Right cardiac atrium (tissue), 5 donors: Measurements from ENCODE around the gene RPUSD1. TPM values are rescaled to one million over a fixed set of nuclear protein-coding genes. Genes with fewer than 3 reads are reported as not detected.
"Not testable (repeated sequence)": the region's sequence is repeated elsewhere in the genome, so short reads cannot be mapped to it uniquely, and the experiment has no call there.

Source experiments
- ATAC-seq, 2 donors: fragments of 200-7000 bp; cut with Tn5 transposase; one replicate each; pipeline versions ENCODE4 v1.8.0 to v1.9.1; 2020; ENCODE audit warnings: moderate library complexity in 2 of 2, mild to moderate bottlenecking in 1 of 2
- DNase-seq, 3 donors: peaks; one replicate each; pipeline ENCODE4 v3.0.0-alpha.2; 2020
- H3K27ac ChIP-seq: one replicate; pipeline ENCODE4 v1.5.1; 2013; ENCODE audit warnings: mild to moderate bottlenecking, low read length, control low read depth, moderate library complexity
- H3K27me3 ChIP-seq: one replicate; pipeline ENCODE4 v1.6.1; 2013; ENCODE audit not compliant: control insufficient read depth, insufficient read depth
- H3K4me1 ChIP-seq: one replicate; pipeline ENCODE4 v1.6.1; 2013; ENCODE audit warnings: low read length; ENCODE audit not compliant: control insufficient read depth, insufficient read depth
- H3K4me3 ChIP-seq: one replicate; pipeline ENCODE4 v1.5.1; 2013; ENCODE audit warnings: low read length, control low read depth
- H3K9me3 ChIP-seq: one replicate; pipeline ENCODE4 v1.6.1; 2013; ENCODE audit warnings: low read length; ENCODE audit not compliant: control insufficient read depth
- WGBS: extraction: QIAGEN DNeasy Blood & Tissue Kit; methylation state at CpG from one replicate; pipeline ENCODE4 v1.1.7; 2013; 5-methylcytosine and 5-hydroxymethylcytosine counted together
- intact Hi-C, 4 donors: fragments of 100-400 bp; cut with DNase I; formaldehyde crosslinking; loops; one replicate each; pipeline versions ENCODE4 v1.11.0 to v1.14.0; 2022 to 2023
- polyA plus RNA-seq: library from polyadenylated mRNA; stranded (reverse); fragments of 200-250 nt; gene quantifications from one replicate; pipeline ENCODE4 v1.2.3, GENCODE V29; 2013
- total RNA-seq, 4 donors: library from RNA; stranded (reverse); fragmentation: NEBNext Ultra II Directional; extraction: Animal tissue kit (Norgen Biotek cat#: 25700); gene quantifications; one replicate each; pipeline ENCODE4 v1.2.1, GENCODE V29; 2021
- donor health status: healthy with polysubstance abuse.
- donor health status: DM: no; HTN: yes; CAD: no.
- donor health status: DM: no; HTN: no; CAD: no.
- donor health status: DM: no; HTN: yes; CAD: no; lungs with severe emphysema.
- donor health status: DM: yes; HTN: yes; CAD: no.

The RPUSD1 gene
- total and polyA plus RNA-seq, 5 donors, result 9.3 to 11.8 (median 10.0) TPM

DNA sequence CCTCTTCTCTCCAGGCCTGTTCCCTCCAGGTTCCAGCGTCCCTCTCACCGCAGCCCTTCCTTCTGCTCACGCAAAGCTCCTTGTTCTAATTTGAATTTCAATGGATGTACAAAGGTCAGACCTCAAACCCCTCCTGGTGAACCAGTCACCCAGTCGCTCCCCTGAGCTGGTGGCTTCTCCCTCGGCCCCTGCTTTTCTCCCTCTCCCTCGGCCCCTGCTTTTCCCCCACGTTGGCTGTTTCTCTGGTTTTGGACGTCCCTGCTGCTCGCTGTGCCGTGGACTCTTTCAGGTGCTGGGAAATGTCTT lies 36.2 kb downstream of the RPUSD1 start:
- 35% methylated on average over 10 of the region's 10 CpGs for WGBS
- H3K27me3 ChIP-seq, result no peaks in the 10 kb centered on the region
- no peak for DNase-seq
- no peaks in the 10 kb centered on the region for H3K4me1 ChIP-seq
- intact Hi-C loops, result no loop called here
- ATAC-seq, result no peak
- H3K9me3 ChIP-seq, result no peaks in the 10 kb centered on the region
- H3K4me3 ChIP-seq, result no peak overlapping the region
- H3K27ac ChIP-seq, result no peak overlapping the region

GRCh38 chr16:751152-752006 lies 36.8 kb downstream of the RPUSD1 start:
- Histone ChIP-seq H3K9me3 (no peaks in the 10 kb centered on the region), H3K27ac (no peak overlapping the region), H3K4me1 (no peaks in the 10 kb centered on the region), H3K27me3 (no peaks in the 10 kb centered on the region), H3K4me3 (no peak overlapping the region)
- intact Hi-C loops, result no loop called here
- peak; percentile 82 to 89 for ATAC-seq
- peak in 2 of 3 donors; percentile 68 to 75 for DNase-seq
- WGBS, result 53% methylated on average over 39 of the region's 39 CpGs

GRCh38 chr16:750485-750884 lies 37.7 kb downstream of the RPUSD1 start:
- H3K4me1 ChIP-seq, result no peaks in the 10 kb centered on the region
- DNase-seq, result peak in 1 of 3 donors; percentile 4
- intact Hi-C loops, result no loop called here
- no peak overlapping the region for H3K27ac ChIP-seq
- H3K9me3 ChIP-seq, result no peaks in the 10 kb centered on the region
- no peaks in the 10 kb centered on the region for H3K27me3 ChIP-seq
- no peak for ATAC-seq
- no peak overlapping the region for H3K4me3 ChIP-seq
- 52% methylated on average over 9 of the region's 9 CpGs for WGBS

DNA sequence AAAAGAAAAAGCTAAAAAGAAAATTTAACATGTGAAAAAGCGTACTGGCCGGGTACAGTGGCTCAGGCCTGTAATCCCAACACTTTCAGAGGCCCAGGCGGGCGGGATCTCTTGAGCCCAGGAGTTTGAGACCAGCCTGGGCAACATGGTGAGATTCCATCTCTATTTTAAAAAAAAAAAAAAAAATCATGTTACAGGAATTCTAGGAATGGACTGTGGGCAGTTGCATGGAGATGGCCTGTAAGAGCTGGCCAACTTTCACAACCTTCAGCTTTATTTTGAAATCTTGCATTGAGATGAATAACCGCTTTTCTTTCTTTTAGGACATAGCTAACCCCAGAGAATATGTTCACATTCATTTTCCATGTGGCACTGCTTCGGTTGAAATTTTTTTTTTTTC lies 39.2 kb downstream of the RPUSD1 start:
- DNase-seq (peak in 1 of 3 donors; percentile 29), ATAC-seq (no peak)
- 78% methylated on average over 6 of the region's 6 CpGs for WGBS
- intact Hi-C loops, result no loop called here
- Histone ChIP-seq H3K4me3 (no peak overlapping the region), H3K27me3 (no peaks in the 10 kb centered on the region), H3K4me1 (no peaks in the 10 kb centered on the region), H3K9me3 (no peaks in the 10 kb centered on the region), H3K27ac (no peak overlapping the region)

DNA sequence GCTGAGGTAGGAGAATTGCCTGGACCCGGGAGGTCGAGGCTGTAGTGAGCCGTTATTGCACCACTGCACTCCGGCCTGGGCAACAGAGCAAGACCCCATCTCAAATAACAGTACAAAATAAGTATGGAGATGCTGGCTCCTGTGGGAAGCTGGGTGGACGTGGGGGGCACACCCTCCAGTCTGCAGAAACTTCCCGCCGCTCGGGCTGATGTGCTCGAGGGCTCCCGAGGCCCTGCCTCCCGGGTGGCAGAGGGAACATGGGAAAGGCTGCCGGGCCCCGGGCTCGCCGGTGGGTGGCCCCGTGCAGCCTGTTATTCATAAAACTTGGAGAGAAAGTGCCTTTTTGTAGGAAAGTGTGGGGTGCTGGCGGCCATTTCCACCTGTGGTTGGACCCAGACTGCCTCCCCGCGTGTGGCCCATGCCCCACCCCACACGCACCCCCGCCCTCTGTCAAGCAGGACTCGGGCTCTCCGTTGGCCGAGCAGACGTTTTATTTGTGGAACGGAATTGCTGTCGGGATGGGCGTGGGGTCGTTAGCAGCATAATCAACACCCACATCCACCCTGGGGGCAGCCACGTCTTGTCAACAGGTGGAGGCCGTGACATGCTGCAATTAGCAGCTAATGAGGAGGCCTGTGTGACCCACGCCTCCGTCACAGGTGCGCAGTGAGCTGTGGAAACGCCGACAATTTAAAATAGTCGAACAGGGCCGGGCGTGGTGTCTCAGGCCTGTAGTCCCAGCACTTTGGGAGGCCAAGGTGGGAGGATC lies 40.0 kb downstream of the RPUSD1 start:
- ATAC-seq, result no peak
- intact Hi-C loops, result no loop called here
- Histone ChIP-seq H3K27ac (no peak overlapping the region), H3K4me1 (no peaks in the 10 kb centered on the region), H3K9me3 (no peaks in the 10 kb centered on the region), H3K27me3 (no peaks in the 10 kb centered on the region), H3K4me3 (no peak overlapping the region)
- DNase-seq, result peak in 1 of 3 donors; percentile 45
- 80% methylated on average over 39 of the region's 39 CpGs for WGBS

DNA sequence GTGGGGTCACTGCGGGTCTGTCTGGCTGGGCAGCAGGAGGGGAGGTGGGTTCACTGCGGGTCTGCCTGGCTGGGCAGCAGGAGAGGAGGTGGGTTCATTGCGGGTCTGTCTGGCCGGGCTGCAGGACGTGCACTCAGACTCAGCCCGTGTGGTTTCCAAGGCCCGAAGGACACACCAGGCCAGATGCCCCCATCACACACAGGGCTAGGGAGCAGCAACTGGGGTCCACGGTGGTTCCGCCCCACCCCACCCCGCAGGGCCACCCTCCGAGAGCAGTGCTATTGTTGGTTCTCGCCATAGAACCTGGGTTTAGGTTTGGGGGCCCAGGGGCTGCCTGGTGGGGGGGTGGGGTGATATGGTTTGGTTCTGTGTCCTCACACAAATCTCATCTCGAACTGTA lies 41.5 kb downstream of the RPUSD1 start:
- Histone ChIP-seq H3K9me3 (no peaks in the 10 kb centered on the region), H3K4me1 (no peaks in the 10 kb centered on the region), H3K27ac (no peak overlapping the region), H3K4me3 (no peak overlapping the region), H3K27me3 (no peaks in the 10 kb centered on the region)
- no peak for DNase-seq
- WGBS, result 77% methylated on average over 13 of the region's 13 CpGs
- no peak for ATAC-seq
- intact Hi-C loops, result no loop called here

DNA sequence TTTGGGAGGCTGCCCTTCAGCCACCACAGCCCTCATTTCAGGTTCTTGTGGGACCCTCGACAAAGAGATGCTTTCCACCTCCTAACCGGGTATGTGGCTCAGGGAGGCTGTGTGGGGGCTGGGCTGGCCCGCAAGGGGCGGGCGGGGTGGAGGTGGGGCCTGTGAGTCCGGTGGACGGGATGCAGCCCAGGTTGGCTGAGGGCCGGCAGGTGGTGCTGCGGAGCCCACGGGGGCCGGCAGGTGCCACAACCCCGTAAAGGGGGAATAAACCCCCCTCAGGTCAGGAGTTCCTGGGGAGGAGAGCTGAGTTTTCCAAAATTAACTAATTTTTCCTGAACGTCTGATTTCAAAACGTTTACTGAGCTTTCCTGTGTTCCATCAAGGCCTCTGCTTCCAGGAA lies 42.4 kb downstream of the RPUSD1 start:
- DNase-seq, result peak in 1 of 3 donors; percentile 40
- no peaks in the 10 kb centered on the region for H3K9me3 ChIP-seq
- no peak for ATAC-seq
- WGBS, result 4% methylated on average over 14 of the region's 14 CpGs
- H3K4me3 ChIP-seq, result no peak overlapping the region
- intact Hi-C loops, result no loop called here
- H3K27me3 ChIP-seq, result no peaks in the 10 kb centered on the region
- no peaks in the 10 kb centered on the region for H3K4me1 ChIP-seq
- H3K27ac ChIP-seq, result no peak overlapping the region

GRCh38 chr16:743794-744500 lies 44.2 kb downstream of the RPUSD1 start:
- Histone ChIP-seq H3K4me3 (no peak overlapping the region), H3K4me1 (no peaks in the 10 kb centered on the region), H3K27ac (no peak overlapping the region), H3K9me3 (no peaks in the 10 kb centered on the region), H3K27me3 (no peaks in the 10 kb centered on the region)
- WGBS, result 76% methylated on average over 21 of the region's 21 CpGs
- no peak for ATAC-seq
- DNase-seq, result peak in 1 of 3 donors; percentile 47
- intact Hi-C loops, result no loop called here

DNA sequence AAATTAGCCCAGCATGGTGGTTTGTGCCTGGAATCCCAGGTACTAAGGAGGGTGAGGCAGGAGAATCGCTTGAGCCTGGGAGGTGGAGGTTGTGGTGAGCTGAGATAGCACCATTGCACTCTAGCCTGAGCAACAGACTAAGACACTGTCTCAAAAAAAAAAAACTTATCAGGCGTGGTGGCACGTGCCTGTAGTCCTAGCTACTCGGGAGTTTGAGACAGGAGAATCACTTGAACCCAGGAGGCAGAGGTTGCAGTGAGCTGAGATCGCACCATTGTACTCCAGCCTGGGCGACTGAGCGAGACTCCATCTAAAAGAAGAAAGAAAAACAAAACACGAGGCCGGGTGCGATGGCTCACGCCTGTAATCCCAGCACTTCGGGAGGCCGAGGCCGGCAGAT lies 45.3 kb downstream of the RPUSD1 start:
- DNase-seq, result peak in 1 of 3 donors; percentile 30
- H3K9me3 ChIP-seq, H3K27me3 ChIP-seq, H3K4me1 ChIP-seq, H3K4me3 ChIP-seq, H3K27ac ChIP-seq, ATAC-seq, intact Hi-C loops: not testable (repeated sequence)
- WGBS, result 76% methylated on average over 14 of the region's 14 CpGs

- Histone ChIP-seq H3K27ac (no peak overlapping the region), H3K9me3 (no peaks in the 10 kb centered on the region), H3K27me3 (no peaks in the 10 kb centered on the region), H3K4me3 (no peak overlapping the region), H3K4me1 (no peaks in the 10 kb centered on the region)
- intact Hi-C loops, result no loop called here
- ATAC-seq, result no peak
- DNase-seq, result peak in 1 of 3 donors; percentile 46
- WGBS, result 86% methylated on average over 15 of the region's 15 CpGs
Observed at GRCh38 chr16:741986-742629, 46.1 kb downstream of the RPUSD1 start.
